K562 (cell line): ENCODE measurements around the gene CERS5. TPM values are rescaled to one million over a fixed set of nuclear protein-coding genes. Genes with fewer than 3 reads are reported as not detected.

ENCODE experiments used
- ATAC-seq: fragments of 200-7000 bp; cut with Tn5 transposase; 3 replicates; pipeline ENCODE4 v1.9.1; 2020; ENCODE audit warnings: moderate library complexity
- BruUV-seq: library from RNA; stranded (reverse); fragments of 400-500 nt; replicated peaks from 2 replicates; lab custom pipeline; 2021; lab: Mats Ljungman, UMichigan
- CTCF ChIA-PET: fragments of 300-600 bp; formaldehyde crosslinking; extraction: SDS; loops from one replicate; lab custom pipeline; 2021; ENCODE audit warnings: low intra/inter-chr PET ratio; lab: Yijun Ruan, JAX
- POLR2A ChIA-PET: fragments of 300-600, 350-650 bp; sonication (Branson Sonifier 250); formaldehyde crosslinking; extraction: SDS; loops from one replicate; lab custom pipeline; 2021; ENCODE audit warnings: antibody characterized with exemption, inconsistent platforms; lab: Yijun Ruan, JAX
- DNase-seq, 4 experiments: peaks; one replicate each; pipeline versions ENCODE4 v3.0.0 to v3.0.0-alpha.2; 2011 to 2018; ENCODE audit warnings: low spot score in 3 of 4, mixed read lengths in 3 of 4; ENCODE audit errors: extremely low read depth in 1 of 4
- FAIRE-seq: peaks from 2 replicates; lab custom pipeline; 2011; peaks lifted over from hg19 to GRCh38; lab: Jason Lieb, UNC
- H2AFZ ChIP-seq: 2 replicates; pipeline ENCODE4 v1.6.0; 2011; ENCODE audit warnings: low read depth, low read length, control low read depth, inconsistent platforms
- H3K27ac ChIP-seq: fragments of 200-600 bp; 3 replicates; pipeline ENCODE4 v1.8.0; 2011; ENCODE audit warnings: low read depth, mild to moderate bottlenecking, control low read depth, inconsistent platforms, low read length, moderate library complexity, mixed read lengths; ENCODE audit errors: extremely low read depth
- H3K27me3 ChIP-seq, 2 experiments: fragments of 300-600 bp in 1 of 2; 2 replicates in 1 of 2; 3 replicates in 1 of 2; pipeline versions ENCODE4 v1.6.0 to v1.8.0; 2011; ENCODE audit warnings: inconsistent platforms in 2 of 2, low read length in 2 of 2, mild to moderate bottlenecking in 1 of 2, mixed read lengths in 1 of 2, moderate library complexity in 1 of 2; ENCODE audit not compliant: control insufficient read depth in 2 of 2, insufficient read depth in 2 of 2
- H3K36me3 ChIP-seq: fragments of 300-600 bp; 3 replicates; pipeline ENCODE4 v1.8.0; 2011; ENCODE audit warnings: mild to moderate bottlenecking, low read length, inconsistent platforms; ENCODE audit not compliant: control insufficient read depth, insufficient read depth
- H3K4me1 ChIP-seq, 2 experiments: fragments of 200-600 bp in 1 of 2; replicated peaks in 1 of 2; 2 replicates in 1 of 2; 3 replicates in 1 of 2; pipeline versions ENCODE4 v1.5.1 to v1.8.0; 2011; ENCODE audit warnings: inconsistent platforms in 2 of 2, low read length in 2 of 2, mild to moderate bottlenecking in 1 of 2, mixed read lengths in 1 of 2, moderate library complexity in 1 of 2; ENCODE audit not compliant: control insufficient read depth in 2 of 2, insufficient read depth in 2 of 2
- H3K4me2 ChIP-seq: 2 replicates; pipeline ENCODE4 v1.6.1; 2011; ENCODE audit warnings: low read length, control low read depth, inconsistent platforms, mixed read lengths; ENCODE audit not compliant: insufficient read depth
- H3K4me3 ChIP-seq: fragments of 200-600 bp; sonication (generic), shearing (Covaris generic); 2 replicates; pipeline ENCODE4 v1.5.1; 2016; ENCODE audit warnings: control low read depth, inconsistent platforms
- H3K79me2 ChIP-seq: fragments of 200-600 bp; 3 replicates; pipeline ENCODE4 v1.8.0; 2011; ENCODE audit warnings: low read length, inconsistent platforms; ENCODE audit not compliant: control insufficient read depth, insufficient read depth
- H3K9ac ChIP-seq, 2 experiments: 2 replicates each; pipeline versions ENCODE4 v1.6.0 to v1.6.1; 2011; ENCODE audit warnings: low read depth in 2 of 2, low read length in 2 of 2, control low read depth in 1 of 2, inconsistent platforms in 1 of 2, mild to moderate bottlenecking in 1 of 2, mixed read lengths in 1 of 2; ENCODE audit not compliant: insufficient read depth in 1 of 2
- H3K9me1 ChIP-seq: one replicate; pipeline ENCODE4 v1.6.0; 2011; ENCODE audit warnings: inconsistent platforms, mild to moderate bottlenecking, low read length, moderate library complexity; ENCODE audit not compliant: control insufficient read depth, insufficient read depth
- H3K9me3 ChIP-seq: replicated peaks from 2 replicates; pipeline ENCODE4 v1.5.1; 2011; ENCODE audit warnings: low read depth, low read length, inconsistent platforms; ENCODE audit not compliant: control insufficient read depth, insufficient read depth
- H4K20me1 ChIP-seq: replicated peaks from 2 replicates; pipeline ENCODE4 v1.6.1; 2011; ENCODE audit warnings: low read length, inconsistent platforms, mixed read lengths; ENCODE audit not compliant: control insufficient read depth, insufficient read depth
- DMBX1 ChIP-seq: fragments of 250-450 bp; sonication (Bioruptor Pico); IDR thresholded peaks from 2 replicates; pipeline ENCODE4 v1.8.0; 2022; ENCODE audit warnings: inconsistent platforms, mild to moderate bottlenecking, moderate library complexity, borderline replicate concordance
- DPF2 ChIP-seq: fragments of 450-650 bp; IDR thresholded peaks from 2 replicates; pipeline ENCODE4 v1.6.1; 2016
- ILF3 ChIP-seq: fragments of 450-650 bp; IDR thresholded peaks from 2 replicates; pipeline ENCODE4 v1.6.1; 2018; ENCODE audit warnings: antibody characterized with exemption, mild to moderate bottlenecking, moderate library complexity, borderline replicate concordance
- L3MBTL2 ChIP-seq: fragments of 450-650 bp; IDR thresholded peaks from 2 replicates; pipeline ENCODE4 v1.6.1; 2016; ENCODE audit warnings: mild to moderate bottlenecking, moderate library complexity
- MCM7 ChIP-seq, 2 experiments: fragments of 450-650 bp; IDR thresholded peaks; 2 replicates each; pipeline ENCODE4 v1.6.1; 2016 to 2018
- SLC30A9 ChIP-seq: fragments of 250-450 bp; sonication (Bioruptor Pico); IDR thresholded peaks from 2 replicates; pipeline ENCODE4 v1.8.0; 2022; ENCODE audit warnings: mild to moderate bottlenecking, moderate library complexity
- USF2 ChIP-seq: sonication (generic); formaldehyde crosslinking; IDR thresholded peaks from 2 replicates; pipeline ENCODE4 v1.5.0; 2020; ENCODE audit warnings: missing genetic modification reagents
- ZFP36 ChIP-seq: fragments of 150-350 bp; IDR thresholded peaks from 2 replicates; pipeline ENCODE4 v1.6.1; 2018; ENCODE audit warnings: low read length, low read depth; ENCODE audit not compliant: partially characterized antibody
- WGBS: fragments of 100-300 bp; shearing (Covaris generic); methylation state at CpG from one replicate; pipeline ENCODE4 v1.1.6; 2016; ENCODE audit warnings: low coverage, mixed read lengths; ENCODE audit not compliant: insufficient coverage; ENCODE audit errors: missing lambda C conversion rate; 5-methylcytosine and 5-hydroxymethylcytosine counted together
- in situ Hi-C: fragments of 300-500 bp; cut with MboI; formaldehyde crosslinking; loops from 4 replicates; pipeline ENCODE4 v1.15.0; 2018; ENCODE audit warnings: inconsistent platforms, mixed read lengths
- intact Hi-C: fragments of 100-400 bp; cut with micrococcal nuclease; formaldehyde crosslinking; loops from 2 replicates; pipeline ENCODE4 v1.14.2; 2022
- polyA plus RNA-seq, 8 experiments: library from polyadenylated mRNA; depleted of rRNA in 4 of 8; stranded (reverse) in 5 of 8; unstranded in 3 of 8; fragments of >200 nt; fragmentation: Nextera tagmentation in 2 of 8; fragmentation: Illumina TruSeq in 1 of 8; extraction: Ambion mirVana in 2 of 8; extraction: Trizol in 1 of 8; gene quantifications; 2 replicates each; pipeline versions ENCODE4 v1.2.1 to v1.2.3, GENCODE V29; 2011 to 2014; ENCODE audit warnings: inconsistent platforms in 1 of 8, missing spikeins in 1 of 8
- total RNA-seq, 7 experiments: library from RNA; depleted of rRNA in 6 of 7; stranded (reverse); fragments of >200 nt in 6 of 7; fragmentation: Illumina TruSeq in 2 of 7; extraction: Trizol in 2 of 7; gene quantifications; 2 replicates each; pipeline versions ENCODE4 v1.2.1 to v1.2.3, GENCODE V29; 2011 to 2021; ENCODE audit warnings: low replicate concordance in 1 of 7
- TF ChIP-seq, protein P1 (sequence below): fragments of 250-450 bp; sonication (Bioruptor Pico); IDR thresholded peaks from 2 replicates; pipeline ENCODE4 v1.9.0; 2021; ENCODE audit warnings: mild to moderate bottlenecking, inconsistent platforms

The CERS5 gene
- total and polyA plus RNA-seq, 9 of the 15 experiments (the other 6 are each of a cell fraction or from before 2014, with no cell fraction given): 6.1 to 47.5 (median 17.8) TPM

DNA sequence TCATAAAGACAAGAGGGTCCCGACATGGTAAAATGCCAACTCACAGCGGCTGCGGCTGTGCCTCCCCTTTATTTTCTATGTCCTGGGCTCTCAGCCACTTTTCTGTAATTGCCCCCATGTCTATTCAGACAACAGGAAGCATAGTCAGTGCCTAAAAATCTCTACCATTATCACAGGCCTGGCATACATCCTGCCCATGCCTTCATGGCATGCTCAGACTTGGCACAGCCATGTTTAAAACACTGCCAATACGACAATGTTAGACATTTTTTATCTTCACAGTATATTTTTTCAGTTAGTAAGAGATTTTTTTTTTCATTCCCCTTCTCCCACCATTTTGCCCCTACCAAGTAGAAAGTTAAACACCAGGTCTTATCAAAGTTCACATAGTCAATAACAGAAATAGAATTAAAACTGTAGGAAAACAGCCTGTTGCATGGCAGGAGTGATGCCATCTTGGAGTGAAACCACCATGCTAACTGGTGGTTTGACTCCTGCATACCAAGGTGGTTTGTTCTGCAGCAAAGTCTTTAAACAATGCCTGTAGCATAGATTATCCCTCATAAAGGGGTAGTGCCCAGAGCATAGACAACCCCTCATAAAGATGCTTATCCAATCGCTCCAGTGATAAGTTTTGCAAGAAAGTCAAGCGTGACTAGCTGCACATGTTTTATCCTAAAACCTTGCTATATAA lies 18.9 kb upstream of the CERS5 start:
- TF ChIP-seq DMBX1 (CRISPR knock-in tag) (no peak), ZFP36 (no peak), DPF2 (no peak), L3MBTL2 (no peak), ILF3 (no peak), USF2 (CRISPR knock-in tag) (no peak), SLC30A9 (CRISPR knock-in tag) (no peak), MCM7 (IDR thresholded peaks at IDR 0.05) (no peak)
- TF ChIP-seq, protein P1, sequence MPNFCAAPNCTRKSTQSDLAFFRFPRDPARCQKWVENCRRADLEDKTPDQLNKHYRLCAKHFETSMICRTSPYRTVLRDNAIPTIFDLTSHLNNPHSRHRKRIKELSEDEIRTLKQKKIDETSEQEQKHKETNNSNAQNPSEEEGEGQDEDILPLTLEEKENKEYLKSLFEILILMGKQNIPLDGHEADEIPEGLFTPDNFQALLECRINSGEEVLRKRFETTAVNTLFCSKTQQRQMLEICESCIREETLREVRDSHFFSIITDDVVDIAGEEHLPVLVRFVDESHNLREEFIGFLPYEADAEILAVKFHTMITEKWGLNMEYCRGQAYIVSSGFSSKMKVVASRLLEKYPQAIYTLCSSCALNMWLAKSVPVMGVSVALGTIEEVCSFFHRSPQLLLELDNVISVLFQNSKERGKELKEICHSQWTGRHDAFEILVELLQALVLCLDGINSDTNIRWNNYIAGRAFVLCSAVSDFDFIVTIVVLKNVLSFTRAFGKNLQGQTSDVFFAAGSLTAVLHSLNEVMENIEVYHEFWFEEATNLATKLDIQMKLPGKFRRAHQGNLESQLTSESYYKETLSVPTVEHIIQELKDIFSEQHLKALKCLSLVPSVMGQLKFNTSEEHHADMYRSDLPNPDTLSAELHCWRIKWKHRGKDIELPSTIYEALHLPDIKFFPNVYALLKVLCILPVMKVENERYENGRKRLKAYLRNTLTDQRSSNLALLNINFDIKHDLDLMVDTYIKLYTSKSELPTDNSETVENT (CRISPR knock-in tag): no peak
- no TSS peak for BruUV-seq
- 73% methylated on average over 6 of the region's 6 CpGs for whole genome bisulfite sequencing
- H3K9me1 ChIP-seq: no peaks in the 10 kb centered on the region
- FAIRE-seq: no peak
- H3K36me3 ChIP-seq: peaks cover 10% of the 10 kb centered on the region; the same call in 2 of the 3 replicates
- no peak overlapping the region for H3K27ac ChIP-seq
- DNase-seq: no peak
- no peaks in the 10 kb centered on the region for H3K79me2 ChIP-seq
- no peaks in the 10 kb centered on the region for H3K9me3 ChIP-seq
- H3K27me3 ChIP-seq: no peaks in the 10 kb centered on the region
- ChIA-PET POLR2A (interaction anchor here (0.6 to 1.3 kb wide), 3 partner anchors 10 to 103 kb away, joined by 3 to 4 read pairs (median 4); no protein-coding TSS in a partner anchor), CTCF (no interaction called here)
- no peak overlapping the region for H3K4me3 ChIP-seq
- 0 out of 5 replicates have a peak, but pooled peaks cover 0 to 4% of the 10 kb centered on the region in 2 experiments for H3K4me1 ChIP-seq
- no peaks in the 10 kb centered on the region for H4K20me1 ChIP-seq
- H2AFZ ChIP-seq: no peak overlapping the region
- no peak for ATAC-seq
- H3K4me2 ChIP-seq: no peak overlapping the region
- intact Hi-C loops (no loop called here), in situ Hi-C loops (no loop called here)
- no peak overlapping the region for H3K9ac ChIP-seq
